ENCODE results near the gene CCDC197. TPM values are rescaled to one million over a fixed set of nuclear protein-coding genes. Genes with fewer than 3 reads are reported as not detected.
A peak's percentile ranks its signal among the peaks of the same experiment; 100 is the strongest.

The CCDC197 gene
- polyA plus RNA-seq, 1 experiment = not detected

DNA sequence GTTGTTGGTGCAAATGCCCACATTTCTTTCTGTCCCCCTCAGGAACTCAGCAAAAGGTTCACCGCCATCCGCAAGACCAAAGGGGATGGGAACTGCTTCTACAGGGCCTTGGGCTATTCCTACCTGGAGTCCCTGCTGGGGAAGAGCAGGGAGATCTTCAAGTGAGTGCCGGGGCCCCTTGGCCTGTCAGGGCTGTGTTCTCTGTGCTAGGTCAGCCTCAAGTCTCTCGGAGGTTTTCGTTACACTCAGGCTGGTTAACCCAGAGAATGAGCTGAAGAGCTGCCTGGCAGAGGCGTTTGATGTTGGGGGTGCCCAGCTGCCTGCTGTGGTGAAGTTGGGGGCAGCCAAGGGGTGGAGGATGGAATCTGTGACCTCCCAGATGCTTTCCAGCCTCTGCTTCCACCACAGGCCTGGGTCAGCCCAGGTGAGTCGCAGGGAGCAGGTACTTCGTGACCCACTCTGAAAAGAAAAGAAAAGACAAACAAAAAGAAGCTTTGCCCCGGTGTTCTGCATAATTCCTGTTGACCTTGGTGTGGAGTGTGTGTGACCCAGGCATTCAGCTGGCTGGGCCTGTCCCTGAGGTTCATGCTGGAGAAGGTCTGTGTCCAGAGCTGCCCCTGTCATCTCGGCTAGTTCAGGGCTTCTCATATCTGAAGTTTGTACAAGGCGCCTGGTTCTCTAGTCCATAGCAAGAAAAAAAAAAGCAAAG, 42.0 kb downstream of the CCDC197 start:
- POLR2A ChIA-PET = interaction anchor here (0.7 kb wide), 1 partner anchor 93 kb away, joined by 5 read pairs; no protein-coding TSS in a partner anchor
- DNase-seq (ENCODE audit: low read depth) = no peak
- CTCF ChIA-PET = interaction anchor here (0.8 to 12.3 kb wide), 4 partner anchors 11 to 101 kb away, joined by 3 to 248 read pairs (median 3); partner anchors contain the start of gene OTUB2
- TF ChIP-seq, protein P1, sequence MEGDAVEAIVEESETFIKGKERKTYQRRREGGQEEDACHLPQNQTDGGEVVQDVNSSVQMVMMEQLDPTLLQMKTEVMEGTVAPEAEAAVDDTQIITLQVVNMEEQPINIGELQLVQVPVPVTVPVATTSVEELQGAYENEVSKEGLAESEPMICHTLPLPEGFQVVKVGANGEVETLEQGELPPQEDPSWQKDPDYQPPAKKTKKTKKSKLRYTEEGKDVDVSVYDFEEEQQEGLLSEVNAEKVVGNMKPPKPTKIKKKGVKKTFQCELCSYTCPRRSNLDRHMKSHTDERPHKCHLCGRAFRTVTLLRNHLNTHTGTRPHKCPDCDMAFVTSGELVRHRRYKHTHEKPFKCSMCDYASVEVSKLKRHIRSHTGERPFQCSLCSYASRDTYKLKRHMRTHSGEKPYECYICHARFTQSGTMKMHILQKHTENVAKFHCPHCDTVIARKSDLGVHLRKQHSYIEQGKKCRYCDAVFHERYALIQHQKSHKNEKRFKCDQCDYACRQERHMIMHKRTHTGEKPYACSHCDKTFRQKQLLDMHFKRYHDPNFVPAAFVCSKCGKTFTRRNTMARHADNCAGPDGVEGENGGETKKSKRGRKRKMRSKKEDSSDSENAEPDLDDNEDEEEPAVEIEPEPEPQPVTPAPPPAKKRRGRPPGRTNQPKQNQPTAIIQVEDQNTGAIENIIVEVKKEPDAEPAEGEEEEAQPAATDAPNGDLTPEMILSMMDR (IDR thresholded peaks at IDR 0.05; ENCODE audit: insufficient read depth, low read depth, low read length) = no peak
- no peaks in the 10 kb centered on the region; the same call in none of the 2 replicates for H3K36me3 ChIP-seq (ENCODE audit: control insufficient read depth, insufficient read depth, low read length)
- H3K27me3 ChIP-seq (ENCODE audit: control insufficient read depth, insufficient read depth, low read length) = no peaks in the 10 kb centered on the region
- H3K4me3 ChIP-seq (ENCODE audit: low read depth, low read length) = no peak overlapping the region

- ChIA-PET CTCF (interaction anchor here (12.3 kb wide), 1 partner anchor 99 kb away, joined by 248 read pairs; no protein-coding TSS in a partner anchor), POLR2A (no interaction called here)
- DNase-seq (ENCODE audit: low read depth) = no peak
- Histone ChIP-seq H3K36me3 (ENCODE audit: control insufficient read depth, insufficient read depth, low read length) (peaks cover 6% of the 10 kb centered on the region), H3K4me3 (ENCODE audit: low read depth, low read length) (no peak overlapping the region), H3K27me3 (ENCODE audit: control insufficient read depth, insufficient read depth, low read length) (no peaks in the 10 kb centered on the region)
- TF ChIP-seq, protein P1 (IDR thresholded peaks at IDR 0.05; ENCODE audit: insufficient read depth, low read depth, low read length) = no peak
Observed at GRCh38 chr14:94040247-94040646, 43.1 kb downstream of the CCDC197 start.

- POLR2A ChIA-PET = no interaction called here
- Histone ChIP-seq H3K27me3 (ENCODE audit: control insufficient read depth, insufficient read depth, low read length) (no peaks in the 10 kb centered on the region), H3K4me3 (ENCODE audit: low read depth, low read length) (no peak overlapping the region), H3K36me3 (ENCODE audit: control insufficient read depth, insufficient read depth, low read length) (peaks cover 7% of the 10 kb centered on the region)
- no peak for DNase-seq (ENCODE audit: low read depth)
- CTCF ChIA-PET = interaction anchor here (0.7 to 12.3 kb wide), 2 partner anchors 11 to 99 kb away, joined by 3 to 248 read pairs; no protein-coding TSS in a partner anchor
- TF ChIP-seq, protein P1 (IDR thresholded peaks at IDR 0.05; ENCODE audit: insufficient read depth, low read depth, low read length) = no peak
Observed at GRCh38 chr14:94040796-94041195, 43.7 kb downstream of the CCDC197 start.

DNA sequence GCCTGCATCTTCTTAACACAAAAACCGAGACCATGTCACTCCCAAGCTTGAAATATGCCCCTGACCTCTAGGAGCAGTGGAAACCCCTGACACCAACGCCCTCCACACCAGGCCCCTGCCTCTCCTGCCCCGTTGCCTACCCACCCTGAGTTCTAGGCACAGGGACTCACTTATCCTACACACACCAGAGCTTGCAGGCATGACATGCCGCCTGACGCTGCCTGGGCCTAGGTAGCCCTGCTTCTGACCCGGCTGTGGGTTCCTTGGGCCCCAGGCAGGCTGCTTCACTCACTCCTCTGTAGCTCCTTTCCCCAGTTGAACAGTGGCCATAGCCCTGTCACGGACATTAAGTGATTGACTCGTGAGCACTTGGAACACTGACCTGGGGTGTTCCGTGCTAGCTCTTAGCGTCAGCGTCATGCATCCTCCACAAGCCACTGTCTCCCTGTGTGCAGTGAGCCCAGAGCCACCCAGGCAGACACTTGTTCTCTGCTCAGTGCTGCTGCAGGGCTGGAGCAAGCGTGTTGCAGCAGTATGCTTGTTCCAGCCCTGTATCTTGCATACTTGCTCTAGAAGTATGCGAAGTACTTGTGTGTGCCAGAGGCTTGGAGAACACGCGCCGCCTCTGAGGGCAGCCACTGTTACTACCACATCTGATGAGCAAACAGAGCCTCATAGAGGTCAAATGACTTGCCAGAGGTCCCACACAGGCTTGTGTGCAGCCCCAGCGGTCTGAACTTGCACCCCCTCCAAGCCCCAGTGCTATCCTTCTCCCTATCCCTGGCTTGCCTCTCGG, 44.6 kb downstream of the CCDC197 start:
- peak; percentile 30 for DNase-seq (ENCODE audit: low read depth)
- no peak overlapping the region for H3K4me3 ChIP-seq (ENCODE audit: low read depth, low read length)
- POLR2A ChIA-PET = no interaction called here
- no peaks in the 10 kb centered on the region for H3K27me3 ChIP-seq (ENCODE audit: control insufficient read depth, insufficient read depth, low read length)
- TF ChIP-seq, protein P1 (IDR thresholded peaks at IDR 0.05; ENCODE audit: insufficient read depth, low read depth, low read length) = 0 out of 2 replicates have a peak, but pooled peaks have one; percentile 3
- CTCF ChIA-PET = interaction anchor here (0.7 to 12.3 kb wide), 3 partner anchors 10 to 98 kb away, joined by 3 to 248 read pairs (median 4); no protein-coding TSS in a partner anchor
- H3K36me3 ChIP-seq (ENCODE audit: control insufficient read depth, insufficient read depth, low read length) = peaks cover 10% of the 10 kb centered on the region
